Left lung (tissue), 10 donors: Measurements from ENCODE around the gene VSIR. TPM values are rescaled to one million over a fixed set of nuclear protein-coding genes. Genes with fewer than 3 reads are reported as not detected.

Source experiments
- ATAC-seq: fragments of 200-7000 bp; cut with Tn5 transposase; one replicate; pipeline ENCODE4 v1.9.1; 2020; ENCODE audit warnings: moderate library complexity
- DNase-seq, 4 donors: peaks; one replicate each; pipeline ENCODE4 v3.0.0-alpha.2; 2013 to 2020
- H3K27ac ChIP-seq, 2 donors: fragments of 200-600 bp; sonication (generic) in 1 of 2; one replicate each; pipeline versions ENCODE4 v1.5.0 to v1.8.0; 2020 to 2021
- H3K27me3 ChIP-seq, 2 donors: fragments of 200-600 bp; sonication (generic) in 1 of 2; one replicate each; pipeline versions ENCODE4 v1.5.0 to v1.8.0; 2020 to 2021
- H3K36me3 ChIP-seq, 2 donors: fragments of 200-600 bp; sonication (generic) in 1 of 2; one replicate each; pipeline versions ENCODE4 v1.5.0 to v1.8.0; 2020 to 2021
- H3K4me1 ChIP-seq, 2 donors: fragments of 200-600 bp; one replicate each; pipeline ENCODE4 v1.8.0; 2021
- H3K4me3 ChIP-seq, 2 donors: fragments of 200-600 bp; sonication (generic) in 1 of 2; one replicate each; pipeline versions ENCODE4 v1.5.0 to v1.8.0; 2020 to 2021; ENCODE audit warnings: mild to moderate bottlenecking in 1 of 2
- H3K9me3 ChIP-seq, 2 donors: fragments of 200-600 bp; sonication (generic) in 1 of 2; one replicate each; pipeline versions ENCODE4 v1.5.0 to v1.8.0; 2020 to 2021
- CTCF ChIP-seq, 2 donors: fragments of 200-600 bp; sonication (generic) in 1 of 2; IDR thresholded peaks; one replicate each; pipeline versions ENCODE4 v1.5.0 to v1.8.0; 2021; ENCODE audit warnings: antibody characterized with exemption in 2 of 2
- intact Hi-C, 2 donors: fragments of 100-400 bp; cut with DNase I; formaldehyde crosslinking; loops; one replicate each; pipeline versions ENCODE4 v1.11.2 to v1.14.2; 2022
- polyA plus RNA-seq, 6 donors: library from polyadenylated mRNA; unstranded; fragments of 120-200 nt; gene quantifications; one replicate each; pipeline ENCODE4 v1.2.1, GENCODE V29; 2013; ENCODE audit not compliant: insufficient read length in 6 of 6
- total RNA-seq, 2 donors: library from RNA; stranded (reverse); fragmentation: NEBNext Ultra II Directional; extraction: Animal tissue kit (Norgen Biotek cat#: 25700); gene quantifications; one replicate each; pipeline ENCODE4 v1.2.1, GENCODE V29; 2021
- donor health status: DM: no; HTN: yes; CAD: no.
- donor health status: DM: no; HTN: no; CAD: no.

Gene VSIR
- total and polyA plus RNA-seq, 8 donors = 29.9 to 133 (median 37.2) TPM

GRCh38 chr10:71778071-71778825 lies 4.9 kb upstream of the VSIR start:
- intact Hi-C loops = no loop called here
- TF ChIP-seq CTCF (IDR thresholded peaks at IDR 0.05) = no peak
- ATAC-seq (no peak), DNase-seq (no peak)
- Histone ChIP-seq H3K27ac (peak overlapping the region in 1 of 2 donors; percentile 33), H3K27me3 (no peaks in the 10 kb centered on the region), H3K4me1 (peaks cover 2 to 80% of the 10 kb centered on the region in 2 donors), H3K36me3 (no peaks in the 10 kb centered on the region), H3K9me3 (no peaks in the 10 kb centered on the region), H3K4me3 (no peak overlapping the region)

GRCh38 chr10:71777213-71777985 lies 4.1 kb upstream of the VSIR start:
- no peaks in the 10 kb centered on the region for H3K36me3 ChIP-seq
- ATAC-seq (no peak), DNase-seq (no peak)
- H3K9me3 ChIP-seq = no peaks in the 10 kb centered on the region
- H3K27ac ChIP-seq = peak overlapping the region in 1 of 2 donors; percentile 92
- no peaks in the 10 kb centered on the region for H3K27me3 ChIP-seq
- no peak overlapping the region for H3K4me3 ChIP-seq
- intact Hi-C loops = no loop called here
- H3K4me1 ChIP-seq = peaks cover 8 to 80% of the 10 kb centered on the region in 2 donors
- TF ChIP-seq CTCF (IDR thresholded peaks at IDR 0.05) = no peak

GRCh38 chr10:71776481-71776925 lies 3.2 kb upstream of the VSIR start:
- intact Hi-C loops = no loop called here
- Histone ChIP-seq H3K4me3 (no peak overlapping the region), H3K36me3 (no peaks in the 10 kb centered on the region), H3K27ac (peak overlapping the region in 1 of 2 donors; percentile 92), H3K4me1 (peaks cover 14 to 83% of the 10 kb centered on the region in 2 donors), H3K9me3 (no peaks in the 10 kb centered on the region), H3K27me3 (no peaks in the 10 kb centered on the region)
- DNase-seq (no peak), ATAC-seq (no peak)
- no peak for TF ChIP-seq CTCF (IDR thresholded peaks at IDR 0.05)

- Histone ChIP-seq H3K9me3 (no peaks in the 10 kb centered on the region), H3K4me1 (peaks cover 15 to 90% of the 10 kb centered on the region in 2 donors), H3K27ac (peak overlapping the region in 1 of 2 donors; percentile 92), H3K27me3 (no peaks in the 10 kb centered on the region), H3K36me3 (no peaks in the 10 kb centered on the region), H3K4me3 (peak overlapping the region in 1 of 2 donors; percentile 68)
- no peak for TF ChIP-seq CTCF (IDR thresholded peaks at IDR 0.05)
- intact Hi-C loops = no loop called here
- no peak for ATAC-seq
- DNase-seq = peak in 2 of 4 donors; percentile 82 to 84
These were observed 1.8 kb upstream of the VSIR start for GRCh38 chr10:71774916-71775702.
